Measurements from ENCODE around the gene LPCAT3. TPM values are rescaled to one million over a fixed set of nuclear protein-coding genes. Genes with fewer than 3 reads are reported as not detected.

The LPCAT3 gene
- total RNA-seq, 1 donor from 2014 or later: 6.6 TPM

DNA sequence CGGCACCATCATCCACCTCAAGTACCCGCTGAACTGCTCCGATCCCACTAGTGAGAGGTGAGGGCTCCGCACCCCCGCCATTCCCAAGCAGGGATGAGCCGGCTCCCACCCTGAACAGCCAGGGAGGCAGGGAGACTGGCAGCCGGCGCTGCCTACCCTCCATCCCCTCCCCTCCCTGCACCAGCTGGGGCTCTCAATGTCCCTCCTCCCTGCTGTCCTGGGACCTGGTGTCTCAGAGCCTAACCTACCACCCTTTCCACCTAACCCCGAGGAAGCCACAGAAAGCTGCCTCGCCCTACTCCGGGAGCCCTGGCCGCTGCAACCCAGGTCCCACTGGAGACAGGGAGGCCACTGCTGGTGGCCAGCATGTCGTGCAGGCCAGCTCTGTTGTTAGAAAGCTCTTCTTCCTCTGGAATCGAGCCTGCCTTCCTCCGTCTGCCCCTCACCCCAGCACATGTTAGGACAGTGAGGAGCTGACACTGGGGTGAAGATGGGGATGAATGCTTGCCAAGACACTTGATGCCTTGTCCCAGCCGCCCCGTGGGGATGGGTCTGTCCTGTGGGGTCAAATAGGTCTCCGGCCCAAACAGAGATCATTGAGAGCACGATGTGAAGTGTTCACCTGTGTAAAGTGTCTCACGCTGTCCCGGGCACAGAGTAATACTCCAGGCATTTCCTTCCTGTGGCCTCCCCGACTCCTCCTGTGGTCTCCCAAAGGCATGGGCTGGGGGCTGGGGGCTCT, 66.0 kb downstream of the LPCAT3 start:
- DNase-seq: no peak

DNA sequence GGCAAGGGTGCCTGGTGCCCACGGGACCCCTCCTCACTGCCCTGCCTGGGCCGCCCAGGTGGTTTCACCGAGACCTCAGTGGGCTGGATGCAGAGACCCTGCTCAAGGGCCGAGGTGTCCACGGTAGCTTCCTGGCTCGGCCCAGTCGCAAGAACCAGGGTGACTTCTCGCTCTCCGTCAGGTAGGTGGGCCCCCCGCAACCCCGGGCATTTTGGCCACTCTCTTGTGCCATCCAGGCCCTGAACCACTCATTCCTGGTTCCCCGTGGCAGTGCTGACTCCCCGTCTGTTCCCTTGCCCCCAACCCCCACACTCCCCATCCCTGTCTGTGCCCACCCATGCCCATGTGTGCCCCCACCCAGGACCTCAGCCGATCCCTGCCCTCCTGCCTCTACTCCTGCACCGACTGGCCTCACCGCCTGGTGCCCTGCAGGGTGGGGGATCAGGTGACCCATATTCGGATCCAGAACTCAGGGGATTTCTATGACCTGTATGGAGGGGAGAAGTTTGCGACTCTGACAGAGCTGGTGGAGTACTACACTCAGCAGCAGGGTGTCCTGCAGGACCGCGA, 66.6 kb downstream of the LPCAT3 start:
- DNase-seq: no peak

GRCh38 chr12:6950811-6951540, 67.3 kb downstream of the LPCAT3 start, which contains the start of gene PTPN6:
PTPN6 (plus strand) TSS chr12:6951356; CDS start chr12:6951513, 157 bp downstream.
- DNase-seq: no peak

DNA sequence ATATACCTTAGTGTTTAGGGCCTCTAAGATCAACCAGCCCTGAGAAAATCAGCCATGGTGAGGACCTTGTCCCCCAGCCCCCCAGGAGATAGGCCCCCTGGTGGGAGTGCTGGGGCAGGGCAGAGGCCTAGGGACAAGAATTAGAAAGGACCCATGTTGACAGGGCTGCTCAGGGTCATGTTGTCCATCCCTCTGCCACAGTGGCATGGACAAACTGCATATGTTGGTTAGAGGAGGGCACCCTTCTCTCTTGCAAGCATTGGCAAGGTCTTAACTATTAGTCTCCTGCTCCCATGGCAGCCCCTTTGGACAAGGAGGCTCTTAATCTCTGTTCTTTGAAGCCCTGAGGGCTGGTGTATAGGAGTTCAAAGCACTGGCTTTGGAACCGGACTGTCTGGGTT, 67.9 kb downstream of the LPCAT3 start:
- DNase-seq: no peak

- DNase-seq: no peak
Observed at GRCh38 chr12:6948873-6949594, 69.2 kb downstream of the LPCAT3 start.

DNA sequence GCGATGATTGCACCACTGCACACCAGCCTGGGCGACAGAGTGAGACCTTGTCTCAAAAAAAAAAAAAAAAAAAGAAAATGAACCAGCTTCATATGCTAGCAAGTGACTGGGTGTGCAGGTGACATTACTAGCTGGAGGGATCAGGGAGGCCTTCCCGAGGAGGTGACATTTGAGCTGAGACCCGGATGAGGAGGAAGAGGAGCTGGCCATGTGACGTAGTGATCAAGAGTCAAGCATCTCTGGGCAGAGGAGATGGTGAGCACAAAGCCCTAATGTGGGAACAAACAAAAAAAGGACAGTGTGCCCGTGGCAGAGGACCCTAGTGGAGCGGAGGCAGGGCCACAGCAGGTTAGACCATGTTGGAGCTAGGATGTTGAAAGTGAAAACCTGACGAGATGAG, 70.7 kb downstream of the LPCAT3 start:
- no peak for DNase-seq

DNA sequence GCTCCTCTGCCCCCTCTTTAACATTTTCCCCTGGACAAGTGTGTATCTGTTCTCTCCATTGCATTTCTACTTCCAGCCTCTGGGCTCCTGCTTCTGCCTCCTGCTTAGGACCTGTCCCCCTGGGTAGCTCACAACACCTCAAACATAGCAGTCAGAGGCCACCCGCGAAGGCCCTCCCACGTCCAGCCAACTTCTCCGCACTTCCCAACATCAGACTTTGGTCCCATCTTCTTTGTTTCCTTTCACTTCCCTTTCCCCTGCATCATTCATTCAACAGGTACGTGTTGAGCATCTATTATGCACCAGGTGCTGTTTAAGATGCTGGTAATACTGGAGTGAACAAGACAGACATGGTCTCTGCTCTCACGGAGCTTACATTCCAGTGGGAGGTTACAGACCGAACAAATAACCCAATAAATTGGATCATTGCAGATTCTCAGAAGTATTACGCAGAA, 71.3 kb downstream of the LPCAT3 start:
- no peak for DNase-seq

DNA sequence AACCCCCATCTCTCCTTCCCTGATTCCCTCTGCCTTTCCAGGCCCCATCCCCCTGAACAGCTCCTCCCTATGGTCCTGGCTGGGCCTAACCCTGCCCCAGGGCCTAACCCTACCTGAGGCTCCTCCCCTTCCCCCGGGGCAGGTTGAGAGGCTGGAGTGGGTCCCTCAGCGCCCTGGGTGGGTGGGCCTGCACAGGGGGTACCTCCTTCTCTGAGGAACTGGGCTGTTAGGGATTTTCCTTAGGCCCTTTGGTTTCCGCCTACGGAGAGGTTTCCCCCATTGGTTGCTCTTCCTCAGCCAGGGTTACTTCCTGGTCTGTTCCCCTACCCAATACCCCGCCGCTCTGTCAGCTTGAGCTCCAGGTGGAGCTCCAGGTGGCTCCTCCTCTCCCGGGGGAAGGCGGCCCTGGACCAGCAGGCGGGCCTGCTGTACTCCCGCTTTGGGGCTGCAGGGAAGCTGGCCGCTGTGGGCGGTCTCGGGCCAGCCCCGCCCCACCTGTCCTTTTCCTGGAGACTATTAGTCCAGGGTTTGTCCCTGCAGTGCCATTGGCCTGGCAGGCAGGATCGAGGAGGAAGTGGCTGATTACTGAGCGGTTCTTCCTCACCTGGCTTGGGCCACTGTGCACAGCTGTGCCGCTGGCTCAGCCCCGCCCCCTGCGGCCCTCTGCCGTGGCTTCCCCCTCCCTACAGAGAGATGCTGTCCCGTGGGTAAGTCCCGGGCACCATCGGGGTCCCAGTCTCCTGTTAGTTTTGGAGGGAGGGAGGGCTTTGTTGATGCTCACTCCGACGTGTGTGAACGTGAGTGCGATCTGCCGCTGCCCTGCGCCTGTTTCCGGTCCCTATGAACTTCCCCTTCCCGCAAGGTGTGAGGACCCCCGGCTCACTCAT, 72.0 kb downstream of the LPCAT3 start:
- DNase-seq: no peak

DNA sequence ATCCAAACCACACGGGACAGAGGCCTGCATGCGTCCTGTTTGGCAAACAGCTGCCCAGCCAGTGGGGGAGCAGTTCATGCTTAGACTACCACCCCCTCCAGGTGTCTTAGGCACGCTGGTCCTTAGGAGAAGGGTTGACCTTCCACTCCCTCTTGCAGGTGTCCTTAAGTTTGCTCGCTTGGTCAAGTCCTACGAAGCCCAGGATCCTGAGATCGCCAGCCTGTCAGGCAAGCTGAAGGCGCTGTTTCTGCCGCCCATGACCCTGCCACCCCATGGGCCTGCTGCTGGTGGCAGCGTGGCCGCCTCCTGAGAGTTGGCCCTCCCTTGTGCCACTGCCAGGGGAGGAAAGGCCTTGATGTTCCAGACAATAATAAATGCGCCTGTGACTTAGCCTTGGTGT, 72.7 kb downstream of the LPCAT3 start:
- DNase-seq: no peak

DNA sequence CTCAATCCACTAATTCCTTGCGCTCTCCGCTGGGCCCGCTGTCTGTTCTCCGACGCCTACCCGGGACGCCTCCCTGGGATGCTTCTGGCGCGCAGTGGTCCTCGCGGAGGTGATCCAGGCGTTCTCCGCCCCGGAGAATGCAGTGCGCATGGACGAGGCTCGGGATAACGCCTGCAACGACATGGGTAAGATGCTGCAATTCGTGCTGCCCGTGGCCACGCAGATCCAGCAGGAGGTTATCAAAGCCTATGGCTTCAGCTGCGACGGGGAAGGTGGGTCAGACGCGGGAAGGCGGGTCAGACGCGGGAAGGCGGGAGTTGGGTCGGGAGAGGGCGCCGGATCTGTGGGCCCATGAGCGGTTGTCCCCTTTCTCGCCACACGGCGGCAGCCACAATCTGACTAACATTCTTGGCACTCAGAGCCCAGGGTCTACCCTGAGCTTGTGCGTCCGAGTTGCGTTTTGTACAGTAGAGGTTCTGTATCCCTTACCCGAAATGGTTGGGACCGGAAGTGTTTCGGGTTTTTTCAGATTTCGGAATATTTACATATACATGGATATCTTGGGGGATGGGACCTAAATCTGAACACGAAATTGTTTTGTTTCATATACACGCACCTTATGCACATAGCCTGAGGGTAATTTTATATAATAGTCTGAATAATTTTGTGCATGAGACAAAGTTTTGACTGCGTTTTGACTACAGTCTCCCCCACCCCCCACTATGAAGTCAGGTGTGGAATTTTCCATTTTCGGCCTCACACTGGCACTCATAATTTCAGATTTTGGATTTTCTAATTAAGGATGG, 73.7 kb downstream of the LPCAT3 start:
- DNase-seq: peak; percentile 85

DNA sequence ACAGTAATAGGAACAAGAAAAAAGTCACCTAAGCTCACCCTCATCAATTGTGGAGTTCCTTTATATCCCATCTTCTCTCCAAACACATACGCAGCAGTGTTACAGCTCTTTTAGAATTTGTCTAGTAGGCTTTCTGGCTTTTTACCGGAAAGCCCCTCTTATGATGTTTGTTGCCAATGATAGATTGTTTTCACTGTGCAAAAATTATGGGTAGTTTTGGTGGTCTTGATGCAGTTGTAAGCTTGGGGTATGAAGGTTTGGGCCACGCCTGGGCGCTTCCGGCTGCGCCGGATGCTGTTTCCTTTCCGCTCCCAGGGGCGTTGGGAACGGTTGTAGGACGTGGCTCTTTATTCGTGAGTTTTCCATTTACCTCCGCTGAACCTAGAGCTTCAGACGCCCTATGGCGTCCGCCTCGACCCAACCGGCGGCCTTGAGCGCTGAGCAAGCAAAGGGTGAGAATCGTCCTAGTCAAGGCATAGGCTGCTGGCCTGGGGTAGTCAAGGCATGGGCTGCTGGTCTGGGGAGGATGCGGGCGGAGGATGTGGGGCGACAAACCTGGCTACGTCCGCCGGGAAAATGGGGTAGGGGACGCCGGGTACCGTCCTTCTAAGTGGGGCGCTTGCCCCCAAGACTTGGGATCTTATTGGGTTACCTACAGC, 74.4 kb downstream of the LPCAT3 start, which contains the start of the genes C12orf57 and RNU7-1:
TSS of gene C12orf57 (plus strand) at position 301 of the 659 bp plus-strand sequence. CDS start at position 401, 100 bp downstream.
TSS of gene RNU7-1 (plus strand) at position 95 of the 659 bp plus-strand sequence.
- DNase-seq: peak; percentile 61

DNA sequence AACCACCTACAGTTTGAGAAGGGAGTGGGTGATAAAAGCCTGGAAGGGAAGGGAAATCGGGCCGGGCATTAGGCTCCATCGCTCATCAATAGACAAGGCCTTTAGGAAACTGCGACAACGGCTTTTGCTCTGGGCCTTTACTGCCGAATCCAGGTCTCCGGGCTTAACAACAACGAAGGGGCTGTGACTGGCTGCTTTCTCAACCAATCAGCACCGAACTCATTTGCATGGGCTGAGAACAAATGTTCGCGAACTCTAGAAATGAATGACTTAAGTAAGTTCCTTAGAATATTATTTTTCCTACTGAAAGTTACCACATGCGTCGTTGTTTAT, 74.9 kb downstream of the LPCAT3 start:
- peak; percentile 83 for DNase-seq

- DNase-seq: no peak
Observed at GRCh38 chr12:6942331-6942665, 76.0 kb downstream of the LPCAT3 start.

DNA sequence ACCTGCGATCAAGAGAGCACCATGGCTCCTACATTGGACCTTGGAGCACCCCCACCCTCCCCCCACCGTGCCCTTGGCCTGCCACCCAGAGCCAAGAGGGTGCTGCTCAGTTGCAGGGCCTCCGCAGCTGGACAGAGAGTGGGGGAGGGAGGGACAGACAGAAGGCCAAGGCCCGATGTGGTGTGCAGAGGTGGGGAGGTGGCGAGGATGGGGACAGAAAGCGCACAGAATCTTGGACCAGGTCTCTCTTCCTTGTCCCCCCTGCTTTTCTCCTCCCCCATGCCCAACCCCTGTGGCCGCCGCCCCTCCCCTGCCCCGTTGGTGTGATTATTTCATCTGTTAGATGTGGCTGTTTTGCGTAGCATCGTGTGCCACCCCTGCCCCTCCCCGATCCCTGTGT, 76.5 kb downstream of the LPCAT3 start:
- DNase-seq: no peak

DNA sequence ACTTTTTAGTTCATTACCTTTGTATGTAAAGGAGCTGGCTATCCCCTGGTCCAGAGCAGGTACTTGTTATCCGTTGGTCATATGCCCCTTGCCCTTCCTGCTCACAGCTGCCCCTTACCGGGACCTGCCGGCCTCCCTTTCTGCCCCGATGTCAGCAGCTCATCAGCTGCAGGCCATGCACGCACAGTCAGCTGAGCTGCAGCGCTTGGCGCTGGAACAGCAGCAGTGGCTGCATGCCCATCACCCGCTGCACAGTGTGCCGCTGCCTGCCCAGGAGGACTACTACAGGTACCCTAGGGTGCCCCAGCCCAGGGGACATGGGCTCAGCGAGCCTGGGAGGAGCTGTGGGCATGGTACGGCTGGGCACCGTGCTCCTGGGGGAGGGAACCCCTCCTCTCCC, 77.0 kb downstream of the LPCAT3 start:
- no peak for DNase-seq

DNA sequence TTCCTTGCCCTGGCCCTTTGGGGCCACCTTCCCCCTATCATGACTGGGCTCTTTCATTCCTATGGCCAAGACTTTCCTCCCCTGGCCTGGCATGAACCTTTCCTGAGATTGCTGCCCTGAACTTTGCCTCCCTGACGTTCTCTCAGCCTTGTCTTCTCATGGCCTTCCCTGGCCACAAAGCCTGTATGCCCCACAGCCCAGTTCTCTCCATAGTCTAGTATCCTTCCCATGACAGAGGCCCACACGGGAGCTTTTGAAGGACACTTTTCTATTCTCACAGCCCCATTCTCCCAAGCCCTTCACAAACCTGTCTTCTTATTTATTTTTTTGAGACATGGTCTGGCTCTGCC, 79.1 kb downstream of the LPCAT3 start:
- DNase-seq: no peak

GRCh38 chr12:6938353-6939190, 79.7 kb downstream of the LPCAT3 start:
- no peak for DNase-seq

DNA sequence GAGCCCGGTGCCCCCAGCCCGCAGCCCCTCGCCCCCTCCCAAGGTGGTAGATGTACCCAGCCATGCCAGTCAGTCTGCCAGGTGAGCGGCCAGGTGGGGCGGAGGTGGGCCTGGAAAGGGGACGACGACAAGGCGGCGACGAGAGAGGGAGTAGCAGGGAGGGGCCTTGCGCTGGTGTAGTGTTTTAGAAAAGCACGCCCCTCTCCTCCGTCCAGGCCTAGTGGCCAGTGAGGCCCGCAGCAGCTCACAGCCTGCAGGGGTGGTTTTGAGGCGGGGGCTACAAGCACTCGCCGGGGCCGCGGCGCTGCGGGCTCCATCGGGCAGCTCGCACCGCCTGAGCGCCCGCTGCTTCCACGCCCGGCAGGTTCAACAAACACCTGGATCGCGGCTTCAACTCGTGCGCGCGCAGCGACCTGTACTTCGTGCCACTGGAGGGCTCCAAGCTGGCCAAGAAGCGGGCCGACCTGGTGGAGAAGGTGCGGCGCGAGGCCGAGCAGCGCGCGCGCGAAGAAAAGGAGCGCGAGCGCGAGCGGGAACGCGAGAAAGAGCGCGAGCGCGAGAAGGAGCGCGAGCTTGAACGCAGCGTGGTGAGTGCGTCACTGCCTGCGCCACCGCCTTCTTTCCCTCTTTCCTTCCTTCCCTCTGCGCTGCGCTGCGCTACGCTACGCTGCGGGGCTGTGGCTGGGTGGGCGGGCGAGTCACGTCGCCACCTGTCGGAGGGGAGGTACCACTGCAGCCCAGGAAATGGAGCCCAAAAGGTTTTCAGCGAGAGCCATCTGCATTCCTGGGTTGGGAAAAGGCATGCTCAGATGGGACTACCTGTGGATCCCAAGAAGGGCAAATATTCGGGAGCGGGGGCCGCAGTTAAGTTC, 80.6 kb downstream of the LPCAT3 start:
- peak; percentile 90 for DNase-seq
